Non-pigmented ciliary epithelial cell (primary cell): ENCODE results near the gene DLX5.

ENCODE experiments used
- DNase-seq: peaks from one replicate; pipeline ENCODE4 v3.0.0-alpha.2; 2010; ENCODE audit warnings: low read depth

The DLX5 gene

GRCh38 chr7:97005183-97006054 lies 19.2 kb downstream of the DLX5 start, which contains the start of gene DLX6:
DLX6 (plus strand) TSS chr7:97005553; CDS start chr7:97005978, 425 bp downstream.
- no peak for DNase-seq

- DNase-seq: no peak
Measured at GRCh38 chr7:97004247-97005182, 20.1 kb downstream of the DLX5 start.

GRCh38 chr7:97003262-97004246 lies 21.1 kb downstream of the DLX5 start:
- DNase-seq: no peak

- no peak for DNase-seq
Measured at GRCh38 chr7:97002555-97003261, 21.9 kb downstream of the DLX5 start.

GRCh38 chr7:97001656-97002554 lies 22.7 kb downstream of the DLX5 start:
- no peak for DNase-seq

GRCh38 chr7:97001221-97001620 lies 23.4 kb downstream of the DLX5 start:
- DNase-seq: no peak

GRCh38 chr7:96998744-96999143 lies 25.9 kb downstream of the DLX5 start:
- no peak for DNase-seq

GRCh38 chr7:96998333-96998732 lies 26.3 kb downstream of the DLX5 start:
- DNase-seq: no peak

GRCh38 chr7:96997512-96998032 lies 27.1 kb downstream of the DLX5 start:
- DNase-seq: no peak

GRCh38 chr7:96996958-96997511 lies 27.6 kb downstream of the DLX5 start:
- no peak for DNase-seq

GRCh38 chr7:96996111-96996957 lies 28.3 kb downstream of the DLX5 start:
- DNase-seq: no peak

- DNase-seq: no peak
Measured at GRCh38 chr7:96995406-96996110, 29.1 kb downstream of the DLX5 start.

GRCh38 chr7:96993980-96994379 lies 30.7 kb downstream of the DLX5 start:
- DNase-seq: no peak

GRCh38 chr7:96993094-96993865 lies 31.4 kb downstream of the DLX5 start:
- no peak for DNase-seq

- DNase-seq: no peak
Measured at GRCh38 chr7:96992192-96993005, 32.2 kb downstream of the DLX5 start.
